ENCODE results near the gene STX12.
A peak's percentile ranks its signal among the peaks of the same experiment; 100 is the strongest.
"Not testable (repeated sequence)": the region's sequence is repeated elsewhere in the genome, so short reads cannot be mapped to it uniquely, and the experiment has no call there.

Gene STX12

GRCh38 chr1:27830621-27831440 lies 57.8 kb downstream of the STX12 start, which contains the start of gene PPP1R8:
TSS of gene PPP1R8 (plus strand) at chr1:27830782. CDS start at chr1:27830836, 54 bp downstream.
- peak; percentile 97 to 98 (median 98) for DNase-seq

GRCh38 chr1:27831568-27832410 lies 58.8 kb downstream of the STX12 start:
- DNase-seq = no peak

GRCh38 chr1:27832762-27833161 lies 59.7 kb downstream of the STX12 start:
- no peak for DNase-seq

GRCh38 chr1:27833470-27833869 lies 60.5 kb downstream of the STX12 start:
- no peak for DNase-seq

GRCh38 chr1:27835046-27835445 lies 62.0 kb downstream of the STX12 start:
- no peak for DNase-seq

GRCh38 chr1:27835501-27835900 lies 62.5 kb downstream of the STX12 start:
- no peak for DNase-seq

- DNase-seq = no peak
Measured at GRCh38 chr1:27849951-27850350, 76.9 kb downstream of the STX12 start.

- no peak for DNase-seq
Measured at GRCh38 chr1:27855085-27855484, 82.1 kb downstream of the STX12 start.

GRCh38 chr1:27856561-27857343 lies 83.7 kb downstream of the STX12 start:
- no peak for DNase-seq

GRCh38 chr1:27857552-27857951 lies 84.5 kb downstream of the STX12 start:
- DNase-seq = not testable (repeated sequence)

- DNase-seq = peak; percentile 90 to 93 (median 93)
Measured at GRCh38 chr1:27858072-27858948, 85.3 kb downstream of the STX12 start.

- DNase-seq = peak in 3 of 4 experiments; percentile 40 to 57 (median 48)
Measured at GRCh38 chr1:27858949-27859576, 86.0 kb downstream of the STX12 start.

- no peak for DNase-seq
Measured at GRCh38 chr1:27861436-27861835, 88.4 kb downstream of the STX12 start.

GRCh38 chr1:27862004-27862403 lies 89.0 kb downstream of the STX12 start:
- no peak for DNase-seq

GRCh38 chr1:27862671-27863537 lies 89.9 kb downstream of the STX12 start:
- peak; percentile 94 to 99 (median 96) for DNase-seq

- DNase-seq = peak; percentile 77 to 92 (median 88)
Measured at GRCh38 chr1:27863538-27863915, 90.5 kb downstream of the STX12 start.

GRCh38 chr1:27864264-27864895 lies 91.4 kb downstream of the STX12 start:
- peak; percentile 83 to 95 (median 92) for DNase-seq

- DNase-seq = peak in 3 of 4 experiments; percentile 36 to 54 (median 49)
Measured at GRCh38 chr1:27865821-27866220, 92.8 kb downstream of the STX12 start.

GRCh38 chr1:27868556-27868931 lies 95.5 kb downstream of the STX12 start:
- peak in 1 of 4 experiments; percentile 17 for DNase-seq
